Memory B cell (primary cell): ENCODE measurements around the gene TMLHE.
"Not testable (repeated sequence)": the region's sequence is repeated elsewhere in the genome, so short reads cannot be mapped to it uniquely, and the experiment has no call there.

ENCODE experiments used
- ATAC-seq: fragments of 150-1000 bp; cut with Tn5 transposase; 2 replicates; pipeline ENCODE4 v1.10.0; 2021; ENCODE audit warnings: low read depth, mild to moderate bottlenecking, moderate library complexity
- DNase-seq, 2 donors: peaks; one replicate each; pipeline ENCODE4 v3.0.0; 2022; ENCODE audit warnings: low spot score in 2 of 2
- H3K27ac Mint-ChIP-seq: one replicate; pipeline ENCODE4 v1.8.0; 2022; ENCODE audit warnings: mild to moderate bottlenecking, moderate library complexity, mixed read lengths
- H3K27me3 Mint-ChIP-seq: one replicate; pipeline ENCODE4 v1.8.0; 2022; ENCODE audit warnings: mixed read lengths
- H3K36me3 Mint-ChIP-seq: one replicate; pipeline ENCODE4 v1.8.0; 2022; ENCODE audit warnings: mild to moderate bottlenecking, mixed read lengths
- H3K4me1 Mint-ChIP-seq: one replicate; pipeline ENCODE4 v1.8.0; 2022; ENCODE audit warnings: mixed read lengths
- H3K4me3 Mint-ChIP-seq: one replicate; pipeline ENCODE4 v1.8.0; 2022; ENCODE audit warnings: mild to moderate bottlenecking, moderate library complexity, mixed read lengths
- H3K9me3 Mint-ChIP-seq: one replicate; pipeline ENCODE4 v1.8.0; 2022; ENCODE audit warnings: mixed read lengths

TMLHE gene

DNA sequence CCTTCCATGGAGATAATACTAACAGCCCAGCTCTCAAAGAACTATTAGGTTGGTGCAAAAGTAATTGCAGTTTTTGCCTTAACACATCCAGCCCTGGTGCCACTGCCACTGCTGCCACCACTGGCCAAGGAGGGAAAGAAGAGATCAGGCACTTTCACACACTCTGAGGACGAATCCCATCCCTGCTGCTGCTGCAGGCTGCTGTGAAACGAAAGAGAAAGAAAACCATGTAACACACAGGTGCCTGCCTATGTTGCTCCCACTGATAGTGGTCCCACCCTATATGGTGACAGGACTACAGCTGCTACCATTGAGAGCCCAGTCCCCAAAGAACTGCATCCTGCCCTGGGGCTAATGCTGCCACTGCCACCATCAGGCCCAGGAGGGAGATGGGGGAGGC is 35.1 kb downstream of the TMLHE start:
- H3K27ac Mint-ChIP-seq = no peak overlapping the region
- H3K9me3 Mint-ChIP-seq = peaks cover 3% of the 10 kb centered on the region
- H3K4me3 Mint-ChIP-seq = no peak overlapping the region
- H3K4me1 Mint-ChIP-seq = peaks cover 10% of the 10 kb centered on the region
- no peaks in the 10 kb centered on the region for H3K27me3 Mint-ChIP-seq
- ATAC-seq (no peak), DNase-seq (no peak)
- H3K36me3 Mint-ChIP-seq = peaks cover 11% of the 10 kb centered on the region

DNA sequence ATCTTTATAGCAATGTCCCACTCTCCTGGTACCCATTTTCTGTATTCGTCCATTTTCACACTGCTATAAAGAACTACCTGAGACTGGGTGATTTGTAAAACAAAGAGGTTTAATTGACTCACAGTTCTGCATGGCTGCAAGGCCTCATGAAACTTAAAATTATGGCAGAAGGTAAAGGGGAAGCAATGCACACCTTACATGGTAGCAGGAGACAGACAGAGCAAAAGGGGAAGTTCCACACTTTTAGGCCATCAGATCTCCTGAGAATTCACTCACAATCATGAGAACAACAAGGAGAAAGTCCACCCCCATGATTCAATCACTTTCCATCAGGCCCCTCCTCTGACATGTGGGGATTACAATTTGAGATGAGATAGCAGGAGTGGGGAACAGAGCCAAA is 49.7 kb downstream of the TMLHE start:
- H3K27ac Mint-ChIP-seq = peak overlapping the region; percentile 56
- DNase-seq = no peak
- peaks cover 15% of the 10 kb centered on the region for H3K4me1 Mint-ChIP-seq
- peaks cover 14% of the 10 kb centered on the region for H3K9me3 Mint-ChIP-seq
- ATAC-seq = no peak
- H3K4me3 Mint-ChIP-seq = no peak overlapping the region
- no peaks in the 10 kb centered on the region for H3K27me3 Mint-ChIP-seq
- H3K36me3 Mint-ChIP-seq = peaks cover 41% of the 10 kb centered on the region

DNA sequence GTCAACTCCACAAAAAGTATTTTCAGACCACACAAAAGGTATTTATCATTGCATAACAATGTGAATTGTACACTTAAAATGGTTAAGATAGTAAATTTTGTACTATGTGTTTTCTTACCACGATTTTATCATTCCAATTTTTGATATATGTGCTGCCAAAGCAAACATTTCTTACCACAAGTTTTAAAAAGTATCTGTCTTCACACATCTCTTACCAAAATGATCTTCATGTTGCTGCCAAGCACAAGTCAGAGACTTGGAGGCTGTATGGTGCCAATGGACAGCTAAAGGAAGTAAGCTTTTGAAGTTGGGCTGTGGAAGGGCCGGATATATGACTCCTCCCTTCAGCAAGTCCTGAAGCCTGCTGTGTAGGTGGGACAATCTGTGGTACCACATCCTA is 67.9 kb downstream of the TMLHE start:
- Mint-ChIP-seq H3K9me3 (peaks cover 7% of the 10 kb centered on the region), H3K36me3 (peaks cover 48% of the 10 kb centered on the region)

DNA sequence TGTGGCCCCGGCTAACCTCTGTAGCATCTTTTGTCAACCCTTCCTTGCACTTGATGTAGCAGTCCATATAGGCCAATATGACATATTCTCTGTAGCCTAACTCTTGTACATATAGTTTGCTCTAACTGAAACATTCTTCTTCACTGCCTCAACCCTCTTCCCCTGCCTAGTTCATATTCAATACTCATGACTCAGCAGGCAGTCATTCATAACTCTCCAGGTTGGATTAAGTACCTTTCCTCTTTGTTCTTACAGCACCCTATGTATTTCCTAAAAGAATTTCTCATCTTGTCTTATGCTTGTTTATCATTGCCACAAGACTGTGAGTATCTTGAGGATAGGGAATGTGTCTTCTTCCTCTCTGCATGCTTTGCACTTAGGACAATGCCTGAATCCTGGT is 76.9 kb downstream of the TMLHE start:
- peaks cover 50% of the 10 kb centered on the region for H3K36me3 Mint-ChIP-seq

More for the DNA sequence above, 67.9 kb downstream of the TMLHE start:
- H3K27ac Mint-ChIP-seq = no peak overlapping the region
- H3K27me3 Mint-ChIP-seq = no peaks in the 10 kb centered on the region
- no peak overlapping the region for H3K4me3 Mint-ChIP-seq
- no peaks in the 10 kb centered on the region for H3K4me1 Mint-ChIP-seq
- no peak for ATAC-seq
- no peak for DNase-seq

DNA sequence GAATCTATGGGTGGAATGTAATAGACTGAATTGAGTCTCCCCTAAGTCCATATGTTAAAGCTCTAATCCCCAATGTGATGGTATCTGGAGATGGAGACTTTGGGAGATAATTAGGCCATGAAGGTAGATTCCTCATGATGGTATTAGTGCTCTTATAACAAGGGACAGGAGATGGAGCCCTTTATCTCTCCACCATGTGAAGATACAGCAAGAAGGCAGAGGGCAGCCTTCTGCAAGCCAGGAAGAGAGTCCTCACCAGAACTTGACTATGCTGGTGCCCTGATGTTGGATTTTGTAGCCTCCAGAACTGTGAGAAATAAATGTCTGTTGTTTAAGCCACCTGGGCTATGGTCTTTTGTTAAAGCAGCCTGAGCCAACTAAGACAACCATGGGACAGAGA is 78.0 kb downstream of the TMLHE start:
- H3K4me3 Mint-ChIP-seq = no peak overlapping the region

More for the DNA sequence above, 76.9 kb downstream of the TMLHE start:
- H3K4me3 Mint-ChIP-seq = no peak overlapping the region
- H3K4me1 Mint-ChIP-seq = peaks cover 8% of the 10 kb centered on the region
- H3K27me3 Mint-ChIP-seq = no peaks in the 10 kb centered on the region
- H3K9me3 Mint-ChIP-seq = no peaks in the 10 kb centered on the region
- ATAC-seq (no peak), DNase-seq (no peak)
- H3K27ac Mint-ChIP-seq = no peak overlapping the region

DNA sequence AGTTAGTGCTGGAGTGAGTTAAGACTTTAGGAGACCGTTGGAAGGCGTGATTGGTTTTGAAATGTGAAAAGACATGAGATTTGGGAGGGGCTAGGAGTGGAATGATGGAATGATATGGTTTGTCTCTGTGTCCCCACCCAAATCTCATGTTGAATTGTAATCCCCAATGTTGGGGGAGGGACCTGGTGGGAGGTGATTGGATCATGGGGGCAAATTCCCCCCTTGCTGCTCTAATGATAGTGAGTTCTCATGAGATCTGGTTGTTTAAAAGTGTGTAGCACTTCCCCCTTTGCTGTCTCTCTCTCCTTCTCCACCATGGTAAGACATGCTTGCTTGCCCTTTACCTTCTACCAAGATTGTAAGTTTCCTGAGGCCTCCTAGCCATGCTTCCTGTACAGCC is 85.7 kb downstream of the TMLHE start:
- H3K27ac Mint-ChIP-seq, H3K4me1 Mint-ChIP-seq, H3K4me3 Mint-ChIP-seq, H3K27me3 Mint-ChIP-seq, H3K9me3 Mint-ChIP-seq, ATAC-seq, DNase-seq: not testable (repeated sequence)
- H3K36me3 Mint-ChIP-seq = peaks cover 38% of the 10 kb centered on the region

More for the DNA sequence above, 78.0 kb downstream of the TMLHE start:
- Mint-ChIP-seq H3K36me3 (peaks cover 48% of the 10 kb centered on the region), H3K4me1 (peaks cover 8% of the 10 kb centered on the region), H3K27me3 (no peaks in the 10 kb centered on the region), H3K27ac (no peak overlapping the region), H3K9me3 (no peaks in the 10 kb centered on the region)
- ATAC-seq (no peak), DNase-seq (no peak)

DNA sequence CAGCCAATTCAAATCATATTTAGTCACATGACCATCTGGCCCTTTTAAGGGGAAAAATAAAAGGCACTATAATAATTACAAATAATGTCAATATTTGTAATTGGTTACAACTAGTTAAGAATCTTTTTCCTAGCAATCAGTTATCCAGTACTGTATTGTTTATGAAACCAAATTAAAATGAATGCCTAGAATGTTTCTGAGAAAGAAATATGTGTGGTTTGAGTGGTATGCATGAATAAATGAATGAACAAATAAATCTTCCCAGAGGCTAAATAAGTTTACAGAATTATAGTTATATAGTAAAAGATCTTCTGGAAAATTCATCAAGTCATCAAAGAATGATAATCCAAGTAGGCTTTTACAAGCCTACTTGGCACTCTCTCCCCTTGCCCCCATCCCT is 98.5 kb downstream of the TMLHE start:
- DNase-seq = no peak

DNA sequence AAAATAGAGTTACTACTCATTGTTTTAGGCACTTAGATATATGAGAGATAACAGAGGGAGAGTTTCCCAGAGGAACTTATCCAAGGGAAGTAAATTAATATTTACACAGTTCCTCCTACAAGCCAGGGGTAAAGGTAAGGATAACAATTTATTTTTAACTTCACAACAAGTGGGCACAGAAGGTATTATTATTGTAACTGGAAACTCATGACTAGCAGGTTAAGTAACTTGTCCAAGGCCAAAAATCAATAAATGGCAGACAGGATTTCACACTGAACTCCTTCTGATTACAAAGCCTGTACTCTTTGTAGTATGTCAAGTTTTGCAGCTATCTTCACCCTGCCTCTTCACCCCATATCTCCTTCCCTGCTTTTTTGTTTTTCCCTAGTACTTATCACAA is 107.5 kb downstream of the TMLHE start:
- Mint-ChIP-seq H3K4me1 (peaks cover 6% of the 10 kb centered on the region), H3K4me3 (no peak overlapping the region), H3K9me3 (no peaks in the 10 kb centered on the region), H3K27ac (no peak overlapping the region), H3K36me3 (peaks cover 25% of the 10 kb centered on the region), H3K27me3 (no peaks in the 10 kb centered on the region)
- no peak for DNase-seq
- no peak for ATAC-seq

More for the DNA sequence above, 98.5 kb downstream of the TMLHE start:
- H3K4me3 Mint-ChIP-seq = no peak overlapping the region
- peaks cover 20% of the 10 kb centered on the region for H3K36me3 Mint-ChIP-seq
- no peak for ATAC-seq
- H3K9me3 Mint-ChIP-seq = no peaks in the 10 kb centered on the region
- H3K4me1 Mint-ChIP-seq = peaks cover 4% of the 10 kb centered on the region
- H3K27me3 Mint-ChIP-seq = no peaks in the 10 kb centered on the region
- H3K27ac Mint-ChIP-seq = no peak overlapping the region

DNA sequence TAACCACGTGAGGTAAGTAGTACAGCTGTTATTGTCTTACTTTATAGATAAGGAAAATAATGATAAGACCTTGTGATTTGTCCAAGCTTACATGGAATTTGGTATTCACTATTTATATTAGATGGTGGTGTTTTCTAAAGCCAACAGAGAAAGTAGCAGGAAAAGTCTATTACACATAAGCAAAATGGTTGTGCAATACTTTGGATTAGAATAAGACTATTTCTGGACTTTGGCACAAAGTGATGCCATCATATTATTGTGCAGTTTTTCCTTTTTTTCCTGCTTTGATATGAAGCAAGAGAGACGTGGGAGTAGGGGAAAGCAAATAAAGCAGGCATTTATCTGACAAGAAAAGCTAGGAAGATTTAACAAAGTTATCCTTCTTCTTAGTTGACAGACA is 117.6 kb downstream of the TMLHE start:
- not testable (repeated sequence) for H3K36me3 Mint-ChIP-seq, H3K9me3 Mint-ChIP-seq, DNase-seq, H3K4me3 Mint-ChIP-seq, H3K4me1 Mint-ChIP-seq, ATAC-seq, H3K27me3 Mint-ChIP-seq, H3K27ac Mint-ChIP-seq

DNA sequence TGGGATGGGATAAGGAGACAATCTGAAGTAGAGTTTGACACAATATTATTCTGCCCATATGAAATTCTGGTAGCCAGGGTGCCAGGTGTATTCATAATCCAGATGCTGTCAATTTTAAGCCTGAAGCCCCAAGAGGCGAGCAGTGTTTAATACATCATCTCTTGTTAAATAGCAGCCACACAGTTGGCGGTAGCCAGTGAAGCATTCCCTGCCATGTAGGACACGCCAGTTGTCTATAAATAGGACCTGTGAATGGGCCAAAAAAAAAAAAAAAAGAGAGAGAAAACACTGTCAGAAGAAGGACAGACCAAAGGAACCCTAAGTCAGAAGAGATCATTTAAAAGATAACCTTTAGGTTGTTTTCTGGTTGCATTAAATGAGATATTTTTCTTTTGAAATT is 121.3 kb downstream of the TMLHE start:
- H3K27ac Mint-ChIP-seq = not testable (repeated sequence)

DNA sequence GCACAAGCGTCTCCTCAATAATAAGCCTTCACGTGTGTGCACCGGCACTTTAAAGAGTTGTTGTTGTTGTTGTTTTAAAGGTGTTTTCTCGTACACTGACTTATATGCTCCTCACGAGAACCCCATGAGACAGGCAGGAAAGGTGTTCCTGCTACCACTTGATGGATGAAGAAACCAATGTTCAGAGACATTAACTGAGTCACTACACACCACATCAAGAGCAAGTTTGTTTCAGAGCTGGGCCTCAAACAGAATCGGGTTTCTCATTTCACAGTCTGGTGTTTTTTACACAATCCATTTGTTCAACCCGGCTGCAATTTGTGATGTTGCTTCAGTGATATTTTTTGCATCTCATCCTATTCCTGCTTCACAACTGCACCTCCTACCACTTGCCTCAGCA is 135.6 kb downstream of the TMLHE start:
- not testable (repeated sequence) for H3K4me1 Mint-ChIP-seq, H3K27me3 Mint-ChIP-seq, ATAC-seq, H3K27ac Mint-ChIP-seq, H3K36me3 Mint-ChIP-seq, DNase-seq, H3K4me3 Mint-ChIP-seq, H3K9me3 Mint-ChIP-seq

More for the DNA sequence above, 121.3 kb downstream of the TMLHE start:
- not testable (repeated sequence) for H3K4me1 Mint-ChIP-seq, H3K27me3 Mint-ChIP-seq, DNase-seq, H3K9me3 Mint-ChIP-seq, ATAC-seq, H3K4me3 Mint-ChIP-seq, H3K36me3 Mint-ChIP-seq

DNA sequence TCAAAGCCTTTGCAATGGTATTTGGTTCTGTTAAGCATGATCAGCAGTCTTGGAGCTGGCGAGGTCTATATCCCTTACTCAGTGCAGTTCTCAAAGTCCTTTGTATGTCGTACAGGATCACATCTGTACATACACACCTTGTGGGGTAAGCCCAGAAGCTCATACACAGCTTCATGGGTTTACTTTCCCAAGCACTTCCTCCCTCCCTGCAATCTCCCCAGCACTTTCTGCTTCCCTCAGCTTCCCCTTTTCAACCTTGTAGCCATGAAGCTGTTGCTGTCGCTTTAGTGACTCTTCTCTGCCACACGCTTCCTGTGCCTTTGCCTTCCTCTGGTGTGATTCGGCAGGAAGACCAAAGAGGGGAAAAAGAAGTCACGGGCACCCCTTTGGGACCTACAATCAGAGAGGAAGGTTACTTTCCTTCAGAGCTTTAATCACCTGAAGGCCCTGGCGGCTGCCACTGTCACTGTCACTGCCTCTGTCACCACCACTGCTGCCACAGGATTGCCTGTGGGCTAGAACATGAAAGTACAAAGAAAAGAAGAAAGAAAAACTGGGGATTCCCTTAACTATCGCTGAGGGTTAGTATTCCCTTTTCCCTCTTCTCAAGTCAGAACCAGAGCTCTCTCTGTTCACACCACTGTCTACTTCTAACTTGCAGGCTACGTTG is 146.3 kb downstream of the TMLHE start:
- not testable (repeated sequence) for H3K4me1 Mint-ChIP-seq, H3K36me3 Mint-ChIP-seq, H3K9me3 Mint-ChIP-seq, DNase-seq, H3K27ac Mint-ChIP-seq, H3K27me3 Mint-ChIP-seq, H3K4me3 Mint-ChIP-seq
- peak; percentile 80 for ATAC-seq

DNA sequence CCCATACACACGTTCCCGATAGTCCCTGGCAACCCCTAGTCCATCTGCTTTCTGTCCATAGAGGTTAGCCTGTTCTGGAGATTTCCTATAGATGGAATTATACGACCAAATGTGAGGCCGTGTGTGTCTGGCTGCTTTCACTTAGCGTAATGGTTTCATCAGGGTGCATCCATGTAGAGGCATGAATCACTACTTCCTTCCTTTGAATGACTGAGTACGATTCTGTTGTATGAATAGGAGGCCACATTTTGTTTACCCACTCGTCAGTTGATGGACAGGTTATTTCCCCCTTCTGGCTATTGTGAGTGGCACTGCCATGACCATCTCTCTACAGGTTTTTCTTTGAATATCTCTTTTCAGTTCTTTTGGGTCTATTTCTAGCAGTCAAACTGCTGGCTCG is 152.3 kb downstream of the TMLHE start:
- ATAC-seq, H3K27me3 Mint-ChIP-seq, DNase-seq, H3K36me3 Mint-ChIP-seq, H3K4me3 Mint-ChIP-seq, H3K4me1 Mint-ChIP-seq, H3K27ac Mint-ChIP-seq, H3K9me3 Mint-ChIP-seq: not testable (repeated sequence)

DNA sequence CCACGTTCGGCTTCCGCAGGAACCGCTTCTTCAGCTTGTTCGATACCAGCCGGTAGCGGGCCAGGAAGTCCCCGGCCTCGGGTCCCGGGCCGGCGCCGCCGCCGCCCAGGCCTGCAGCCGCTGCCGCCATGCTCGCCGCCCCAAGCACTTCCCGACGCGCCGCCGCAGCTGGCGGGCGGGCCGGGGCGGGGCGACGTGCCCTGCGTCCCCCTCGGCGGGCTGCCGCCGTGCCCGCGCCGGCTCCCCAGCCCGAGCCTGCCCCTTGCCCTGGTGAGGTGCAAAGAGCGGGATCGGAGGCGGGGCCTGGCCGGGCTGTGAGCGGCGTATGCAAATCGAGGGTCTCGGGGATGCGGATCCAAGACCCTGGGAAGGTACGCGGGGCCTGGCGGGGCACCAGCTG is 154.3 kb downstream of the TMLHE start, which contains the start of gene F8A3:
F8A3 (minus strand) TSS at position 150 of the 400 bp plus-strand sequence; CDS start at position 130, 20 bp downstream.
- H3K27me3 Mint-ChIP-seq, H3K36me3 Mint-ChIP-seq, H3K4me3 Mint-ChIP-seq, H3K27ac Mint-ChIP-seq, DNase-seq, H3K9me3 Mint-ChIP-seq, H3K4me1 Mint-ChIP-seq: not testable (repeated sequence)
- ATAC-seq = peak; percentile 75

DNA sequence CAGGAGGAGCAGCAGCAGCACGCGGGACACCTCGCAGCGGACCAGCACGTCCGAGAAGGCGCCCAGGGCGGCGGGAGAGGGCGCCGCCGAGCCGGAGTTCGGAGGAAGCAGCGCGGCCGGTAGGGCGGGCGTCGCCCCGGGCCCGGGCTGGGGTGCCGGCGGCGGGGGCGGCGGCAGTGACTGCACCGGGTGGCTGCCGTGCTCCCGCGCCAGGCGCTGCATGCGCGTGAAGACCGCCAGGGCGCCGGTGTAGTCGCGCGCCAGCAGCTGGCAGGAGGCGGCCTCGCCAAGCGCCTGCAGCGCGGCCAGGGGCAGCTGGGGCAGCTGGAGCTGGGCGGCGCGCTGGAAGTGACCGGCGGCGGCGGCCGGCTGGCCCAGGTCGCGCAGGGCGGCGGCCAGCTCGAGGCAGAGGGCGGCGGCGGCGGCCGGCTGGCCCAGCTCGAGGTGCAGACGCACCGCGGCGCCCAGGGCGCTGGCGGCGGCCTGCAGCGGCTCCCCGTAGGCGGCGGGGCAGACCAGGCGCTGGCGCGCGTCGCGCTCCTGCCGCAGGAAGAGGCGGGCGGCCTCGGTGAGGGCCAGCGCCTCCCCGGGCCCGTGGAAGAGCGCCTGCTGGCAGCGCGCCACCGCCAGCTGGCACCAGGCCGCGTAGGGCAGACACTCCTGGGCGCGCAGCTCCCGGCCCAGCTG is 154.8 kb downstream of the TMLHE start:
- not testable (repeated sequence) for H3K27me3 Mint-ChIP-seq, DNase-seq, H3K4me3 Mint-ChIP-seq, H3K36me3 Mint-ChIP-seq, H3K27ac Mint-ChIP-seq, H3K4me1 Mint-ChIP-seq, H3K9me3 Mint-ChIP-seq
- peak; percentile 63 for ATAC-seq
